ENCODE results near the gene CRYM. TPM values are rescaled to one million over a fixed set of nuclear protein-coding genes. Genes with fewer than 3 reads are reported as not detected.
A peak's percentile ranks its signal among the peaks of the same experiment; 100 is the strongest.
"Not testable (repeated sequence)": the region's sequence is repeated elsewhere in the genome, so short reads cannot be mapped to it uniquely, and the experiment has no call there.

Gene CRYM
- total RNA-seq (under 1 TPM in 1 of 2 donors, not detected in 1; 0.30 TPM), polyA plus RNA-seq (1 to 10 TPM in 1 of 2 donors, not detected in 1; 2.8 TPM)
- long read RNA-seq, donor 1, partial matches to known transcripts, result 0 of 1 reads
- long read RNA-seq, donor 1, other reads (novel, unspliced or antisense), result 1 of 1 reads
- long read RNA-seq, donor 2, result 0 reads

- intact Hi-C loops (cut with DNase I), result loop anchor here (2.0 to 5.0 kb wide), 4 partner anchors 86 to 119 kb away; partner anchors contain the start of gene LDAF1 (in 1 of the 2)
- Histone ChIP-seq H3K36me3 (ENCODE audit: control insufficient read depth in 1 of 2, insufficient read depth in 2 of 2, low read length in 1 of 2) (no peaks in the 10 kb centered on the region), H3K27me3 (ENCODE audit: control insufficient read depth in 1 of 2, insufficient read depth in 2 of 2, low read length in 1 of 2) (no peaks in the 10 kb centered on the region), H3K9me3 (ENCODE audit: control insufficient read depth, low read length) (no peaks in the 10 kb centered on the region), H3K27ac (ENCODE audit: low read depth in 1 of 2, low read length in 2 of 2) (no peak within 1 kb of the TSS), H3K4me1 (ENCODE audit: control insufficient read depth in 1 of 2, insufficient read depth in 2 of 2, low read length in 2 of 2) (no peaks in the 10 kb centered on the region), H3K4me3 (ENCODE audit: low read length in 2 of 2) (peak within 1 kb of the TSS; percentile 24 to 35)
- WGBS, 2 donors, result 1 to 2% methylated on average over 44 to 46 of the region's 46 CpGs
- ATAC-seq (ENCODE audit: low FRiP score) (peak; percentile 87), DNase-seq (peak; percentile 73 to 90)
These were observed at the start of gene CRYM for GRCh38 chr16:21277927-21278706. TSS of gene CRYM (minus strand) at chr16:21278290. CDS start at chr16:21278251, 39 bp downstream.

- H3K4me3 ChIP-seq (ENCODE audit: low read length in 2 of 2), result no peak overlapping the region
- H3K9me3 ChIP-seq (ENCODE audit: control insufficient read depth, low read length), result no peaks in the 10 kb centered on the region
- 90 to 91% methylated on average over 3 of the region's 3 CpGs for WGBS, 2 donors
- DNase-seq (no peak), ATAC-seq (ENCODE audit: low FRiP score) (no peak)
- H3K27ac ChIP-seq (ENCODE audit: low read depth in 1 of 2, low read length in 2 of 2), result no peak overlapping the region
- H3K36me3 ChIP-seq (ENCODE audit: control insufficient read depth in 1 of 2, insufficient read depth in 2 of 2, low read length in 1 of 2), result no peaks in the 10 kb centered on the region
- H3K27me3 ChIP-seq (ENCODE audit: control insufficient read depth in 1 of 2, insufficient read depth in 2 of 2, low read length in 1 of 2), result no peaks in the 10 kb centered on the region
- H3K4me1 ChIP-seq (ENCODE audit: control insufficient read depth in 1 of 2, insufficient read depth in 2 of 2, low read length in 2 of 2), result no peaks in the 10 kb centered on the region
- intact Hi-C loops (cut with DNase I), result no loop called here
These were observed 49.0 kb upstream of the CRYM start for GRCh38 chr16:21327046-21327445.

GRCh38 chr16:21326459-21326858 is 48.4 kb upstream of the CRYM start:
- H3K9me3 ChIP-seq (ENCODE audit: control insufficient read depth, low read length), result no peaks in the 10 kb centered on the region
- no peak overlapping the region for H3K27ac ChIP-seq (ENCODE audit: low read depth in 1 of 2, low read length in 2 of 2)
- no peaks in the 10 kb centered on the region for H3K27me3 ChIP-seq (ENCODE audit: control insufficient read depth in 1 of 2, insufficient read depth in 2 of 2, low read length in 1 of 2)
- no peaks in the 10 kb centered on the region for H3K4me1 ChIP-seq (ENCODE audit: control insufficient read depth in 1 of 2, insufficient read depth in 2 of 2, low read length in 2 of 2)
- no peak for ATAC-seq (ENCODE audit: low FRiP score)
- no peaks in the 10 kb centered on the region for H3K36me3 ChIP-seq (ENCODE audit: control insufficient read depth in 1 of 2, insufficient read depth in 2 of 2, low read length in 1 of 2)
- 75 to 82% methylated on average over 2 of the region's 2 CpGs for WGBS, 2 donors
- DNase-seq, result no peak
- H3K4me3 ChIP-seq (ENCODE audit: low read length in 2 of 2), result no peak overlapping the region
- intact Hi-C loops (cut with DNase I), result no loop called here

DNA sequence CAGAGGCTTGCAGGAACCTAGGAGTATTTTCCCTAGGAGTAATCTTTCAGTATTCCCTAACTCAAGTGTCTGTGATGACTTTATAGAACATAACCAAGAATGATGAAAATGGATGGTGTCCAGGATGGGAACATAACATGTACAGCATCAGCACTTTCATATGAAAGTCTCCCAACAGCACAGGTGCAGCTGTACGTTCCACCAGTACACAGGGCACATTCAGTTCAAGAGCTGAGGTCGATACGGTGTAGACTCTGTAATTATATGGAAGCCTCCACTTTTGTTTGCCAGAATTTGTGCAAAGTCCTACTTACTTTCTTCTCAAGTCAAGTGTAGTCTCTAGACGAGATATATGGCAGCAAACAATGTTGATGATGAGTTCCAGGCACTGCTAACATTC is 46.2 kb upstream of the CRYM start:
- intact Hi-C loops (cut with DNase I), result no loop called here
- WGBS, 2 donors, result 78 to 80% methylated on average over 4 of the region's 4 CpGs

GRCh38 chr16:21322251-21322650 is 44.2 kb upstream of the CRYM start:
- 82 to 85% methylated on average over 2 of the region's 2 CpGs for WGBS, 2 donors
- H3K36me3 ChIP-seq (ENCODE audit: control insufficient read depth in 1 of 2, insufficient read depth in 2 of 2, low read length in 1 of 2); H3K27me3 ChIP-seq (ENCODE audit: control insufficient read depth in 1 of 2, insufficient read depth in 2 of 2, low read length in 1 of 2); intact Hi-C loops (cut with DNase I); DNase-seq; H3K4me1 ChIP-seq (ENCODE audit: control insufficient read depth in 1 of 2, insufficient read depth in 2 of 2, low read length in 2 of 2); H3K9me3 ChIP-seq (ENCODE audit: control insufficient read depth, low read length); ATAC-seq (ENCODE audit: low FRiP score); H3K4me3 ChIP-seq (ENCODE audit: low read length in 2 of 2); H3K27ac ChIP-seq (ENCODE audit: low read depth in 1 of 2, low read length in 2 of 2): not testable (repeated sequence)

More for the DNA sequence above, 46.2 kb upstream of the CRYM start:
- DNase-seq (no peak), ATAC-seq (ENCODE audit: low FRiP score) (no peak)
- no peaks in the 10 kb centered on the region for H3K9me3 ChIP-seq (ENCODE audit: control insufficient read depth, low read length)
- no peak overlapping the region for H3K4me3 ChIP-seq (ENCODE audit: low read length in 2 of 2)
- H3K27me3 ChIP-seq (ENCODE audit: control insufficient read depth in 1 of 2, insufficient read depth in 2 of 2, low read length in 1 of 2), result no peaks in the 10 kb centered on the region
- no peaks in the 10 kb centered on the region for H3K4me1 ChIP-seq (ENCODE audit: control insufficient read depth in 1 of 2, insufficient read depth in 2 of 2, low read length in 2 of 2)
- no peaks in the 10 kb centered on the region for H3K36me3 ChIP-seq (ENCODE audit: control insufficient read depth in 1 of 2, insufficient read depth in 2 of 2, low read length in 1 of 2)
- H3K27ac ChIP-seq (ENCODE audit: low read depth in 1 of 2, low read length in 2 of 2), result no peak overlapping the region

DNA sequence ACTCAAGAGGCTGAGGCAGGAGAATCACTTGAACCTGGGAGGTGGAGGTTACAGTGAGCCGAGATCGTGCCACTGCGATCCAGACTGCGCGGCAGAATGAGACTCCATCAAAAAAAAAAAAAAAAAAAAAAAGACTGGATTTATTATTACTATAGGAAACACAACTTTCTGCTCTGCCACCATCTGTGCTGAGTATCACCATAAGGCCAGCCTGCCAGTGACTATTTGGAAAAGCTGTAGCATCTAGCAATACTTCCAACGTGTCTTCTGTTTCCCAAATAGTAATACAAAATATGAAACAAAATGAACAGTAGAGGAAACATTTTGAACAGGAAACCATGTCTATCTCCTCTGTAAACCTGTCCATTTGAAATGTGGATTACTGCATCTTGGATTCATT is 43.6 kb upstream of the CRYM start:
- intact Hi-C loops (cut with DNase I), result no loop called here
- no peak overlapping the region for H3K4me3 ChIP-seq (ENCODE audit: low read length in 2 of 2)
- H3K4me1 ChIP-seq (ENCODE audit: control insufficient read depth in 1 of 2, insufficient read depth in 2 of 2, low read length in 2 of 2), result no peaks in the 10 kb centered on the region
- ATAC-seq (ENCODE audit: low FRiP score), result no peak
- H3K27me3 ChIP-seq (ENCODE audit: control insufficient read depth in 1 of 2, insufficient read depth in 2 of 2, low read length in 1 of 2), result no peaks in the 10 kb centered on the region
- H3K9me3 ChIP-seq (ENCODE audit: control insufficient read depth, low read length), result no peaks in the 10 kb centered on the region
- H3K36me3 ChIP-seq (ENCODE audit: control insufficient read depth in 1 of 2, insufficient read depth in 2 of 2, low read length in 1 of 2), result no peaks in the 10 kb centered on the region
- WGBS, 2 donors, result 90 to 95% methylated on average over 6 of the region's 6 CpGs
- H3K27ac ChIP-seq (ENCODE audit: low read depth in 1 of 2, low read length in 2 of 2), result no peak overlapping the region
- DNase-seq, result no peak

DNA sequence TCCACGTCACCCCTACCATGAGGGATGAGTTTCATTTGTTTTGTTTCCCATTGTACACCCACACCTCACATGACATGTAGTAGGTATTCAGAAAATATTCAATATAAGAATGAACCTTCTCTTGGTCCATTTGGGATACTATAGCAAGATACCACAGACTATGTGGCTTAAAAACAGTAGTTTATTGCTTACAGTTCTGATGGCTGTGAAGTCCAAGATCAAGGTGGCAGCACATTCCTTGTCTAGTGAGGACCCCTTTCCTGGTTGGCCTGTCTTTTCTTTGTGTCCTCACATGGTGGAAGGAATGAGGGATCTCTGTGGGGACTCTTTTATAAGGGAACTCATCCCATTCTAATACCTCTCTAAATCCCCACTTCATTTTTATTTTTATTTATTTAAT is 36.2 kb upstream of the CRYM start:
- no peaks in the 10 kb centered on the region for H3K4me1 ChIP-seq (ENCODE audit: control insufficient read depth in 1 of 2, insufficient read depth in 2 of 2, low read length in 2 of 2)
- no peaks in the 10 kb centered on the region for H3K36me3 ChIP-seq (ENCODE audit: control insufficient read depth in 1 of 2, insufficient read depth in 2 of 2, low read length in 1 of 2)
- intact Hi-C loops (cut with DNase I), result no loop called here
- H3K27me3 ChIP-seq (ENCODE audit: control insufficient read depth in 1 of 2, insufficient read depth in 2 of 2, low read length in 1 of 2), result no peaks in the 10 kb centered on the region
- H3K9me3 ChIP-seq (ENCODE audit: control insufficient read depth, low read length), result no peaks in the 10 kb centered on the region
- H3K4me3 ChIP-seq (ENCODE audit: low read length in 2 of 2), result no peak overlapping the region
- WGBS, 2 donors, result 93 to 100% methylated on average over 1 of the region's 1 CpG
- no peak for DNase-seq
- H3K27ac ChIP-seq (ENCODE audit: low read depth in 1 of 2, low read length in 2 of 2), result no peak overlapping the region
- no peak for ATAC-seq (ENCODE audit: low FRiP score)

DNA sequence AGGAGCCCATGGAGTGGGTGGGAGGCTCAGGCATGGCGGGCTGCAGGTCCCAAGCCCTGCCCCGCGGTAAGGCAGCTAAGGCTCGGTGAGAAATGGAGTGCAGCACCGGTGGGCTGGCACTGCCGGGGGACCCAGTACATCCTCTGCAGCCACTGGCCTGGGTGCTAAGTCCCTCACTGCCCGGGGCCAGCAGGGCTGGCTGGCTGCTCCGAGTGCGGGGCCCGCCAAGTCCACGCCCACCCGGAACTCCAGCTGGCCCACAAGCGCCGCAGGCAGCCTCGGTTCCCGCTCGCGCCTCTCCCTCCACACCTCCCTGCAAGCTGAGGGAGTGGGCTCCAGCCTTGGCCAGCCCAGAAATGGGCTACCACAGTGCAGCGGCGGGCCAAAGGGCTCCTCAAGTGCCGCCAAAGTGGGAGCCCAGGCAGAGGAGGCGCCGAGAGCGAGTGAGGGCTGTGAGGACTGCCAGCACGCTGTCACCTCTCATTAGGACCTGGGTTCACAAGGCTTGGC is 34.8 kb upstream of the CRYM start:
- intact Hi-C loops (cut with DNase I); DNase-seq: not testable (repeated sequence)
- 97% methylated on average over 22 to 25 of the region's 25 CpGs for WGBS, 2 donors

DNA sequence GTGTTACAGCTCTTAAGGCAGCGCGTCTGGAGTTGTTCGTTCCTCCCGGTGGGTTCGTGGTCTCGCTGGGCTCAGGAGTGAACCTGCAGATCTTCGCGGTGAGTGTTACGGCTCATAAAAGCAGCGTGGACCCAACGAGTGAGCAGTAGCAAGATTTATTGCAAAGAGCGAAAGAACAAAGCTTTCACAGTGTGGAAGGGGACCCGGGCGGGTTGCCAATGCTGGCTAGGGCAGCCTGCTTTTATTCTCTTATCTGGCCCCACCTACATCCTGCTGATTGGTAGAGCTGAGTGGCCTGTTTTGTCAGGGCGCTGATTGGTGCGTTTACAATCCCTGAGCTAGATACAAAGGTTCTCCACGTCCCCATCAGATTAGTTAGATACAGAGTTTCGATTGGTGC is 34.0 kb upstream of the CRYM start:
- intact Hi-C loops (cut with DNase I); H3K27me3 ChIP-seq (ENCODE audit: control insufficient read depth in 1 of 2, insufficient read depth in 2 of 2, low read length in 1 of 2); H3K4me3 ChIP-seq (ENCODE audit: low read length in 2 of 2); H3K4me1 ChIP-seq (ENCODE audit: control insufficient read depth in 1 of 2, insufficient read depth in 2 of 2, low read length in 2 of 2); DNase-seq; H3K9me3 ChIP-seq (ENCODE audit: control insufficient read depth, low read length); H3K27ac ChIP-seq (ENCODE audit: low read depth in 1 of 2, low read length in 2 of 2); H3K36me3 ChIP-seq (ENCODE audit: control insufficient read depth in 1 of 2, insufficient read depth in 2 of 2, low read length in 1 of 2); ATAC-seq (ENCODE audit: low FRiP score): not testable (repeated sequence)
- 82 to 88% methylated on average over 18 of the region's 18 CpGs for WGBS, 2 donors

More for the DNA sequence above, 34.8 kb upstream of the CRYM start:
- H3K36me3 ChIP-seq (ENCODE audit: control insufficient read depth in 1 of 2, insufficient read depth in 2 of 2, low read length in 1 of 2); ATAC-seq (ENCODE audit: low FRiP score); H3K4me1 ChIP-seq (ENCODE audit: control insufficient read depth in 1 of 2, insufficient read depth in 2 of 2, low read length in 2 of 2); H3K27ac ChIP-seq (ENCODE audit: low read depth in 1 of 2, low read length in 2 of 2); H3K27me3 ChIP-seq (ENCODE audit: control insufficient read depth in 1 of 2, insufficient read depth in 2 of 2, low read length in 1 of 2); H3K4me3 ChIP-seq (ENCODE audit: low read length in 2 of 2); H3K9me3 ChIP-seq (ENCODE audit: control insufficient read depth, low read length): not testable (repeated sequence)
